ENCODE results near the gene ITPKA.

The ITPKA gene

DNA sequence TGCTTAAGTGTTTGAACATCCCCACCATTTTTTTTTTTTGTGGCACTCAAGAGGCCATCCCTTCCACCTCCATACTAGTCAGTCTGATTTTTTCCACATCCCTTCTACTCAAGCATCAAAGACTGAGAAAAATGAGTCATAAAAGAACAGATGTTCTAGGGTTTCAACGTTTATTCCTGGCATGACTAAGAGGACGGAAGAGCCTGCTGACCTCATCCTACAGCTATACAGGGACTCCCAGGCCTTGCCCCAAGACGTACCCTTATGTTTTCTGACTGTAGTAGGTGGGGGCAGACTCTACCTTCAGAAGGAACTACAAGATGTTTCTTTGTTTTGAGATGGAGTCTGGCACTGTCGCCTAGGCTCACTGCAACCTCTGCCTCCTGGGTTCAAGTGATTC lies 3.3 kb upstream of the ITPKA start:
- DNase-seq (ENCODE audit: low spot score): no peak

DNA sequence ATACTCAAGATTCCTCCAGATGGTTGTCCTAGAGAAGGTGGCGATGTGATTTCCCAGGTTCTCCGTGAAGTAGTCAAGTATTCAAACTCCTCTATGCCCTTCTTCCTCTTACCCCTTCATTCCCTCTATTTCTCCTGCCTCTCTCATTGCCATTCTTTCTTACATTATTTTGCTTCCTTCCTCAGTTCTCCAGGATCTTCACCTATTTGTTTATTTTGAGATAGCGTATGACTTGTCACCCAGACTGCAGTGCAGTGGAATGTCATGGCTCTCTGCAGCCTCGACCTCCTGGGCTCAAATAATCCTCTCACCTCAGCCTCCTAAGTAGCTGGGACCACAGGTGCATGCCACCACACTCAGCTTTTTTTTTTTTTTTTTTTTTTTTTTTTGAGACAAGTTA lies 1.8 kb upstream of the ITPKA start:
- DNase-seq (ENCODE audit: low spot score): no peak

DNA sequence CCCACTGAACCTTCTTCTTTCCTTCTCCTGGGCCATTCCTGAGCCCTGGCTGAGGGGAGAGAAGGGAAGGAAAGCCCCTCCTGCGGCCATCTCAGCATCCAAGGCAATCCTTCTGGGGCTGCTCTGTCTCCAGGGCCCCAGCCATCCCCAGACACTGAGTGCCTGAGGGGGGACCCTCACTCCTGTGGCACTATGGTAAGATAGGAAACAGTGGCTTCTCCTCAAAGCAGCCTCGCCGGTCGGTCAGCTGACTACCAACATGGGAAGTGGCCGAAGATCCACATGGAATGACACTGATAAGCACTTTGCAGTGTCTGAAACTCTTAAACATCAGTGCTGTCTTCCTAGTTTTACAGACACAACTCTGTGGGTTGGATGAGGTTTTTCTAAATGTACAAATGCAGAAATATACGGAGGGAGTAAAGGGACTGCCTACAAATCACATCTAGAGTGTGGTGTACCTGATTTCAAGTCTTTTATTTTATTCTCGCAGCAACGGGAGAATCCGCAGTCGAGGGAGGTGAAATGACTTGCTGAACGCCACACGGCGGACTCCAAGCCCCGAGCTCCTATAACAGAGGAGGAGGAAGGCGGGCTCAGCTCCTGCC lies 973 bp upstream of the ITPKA start:
- no peak for DNase-seq (ENCODE audit: low spot score)

DNA sequence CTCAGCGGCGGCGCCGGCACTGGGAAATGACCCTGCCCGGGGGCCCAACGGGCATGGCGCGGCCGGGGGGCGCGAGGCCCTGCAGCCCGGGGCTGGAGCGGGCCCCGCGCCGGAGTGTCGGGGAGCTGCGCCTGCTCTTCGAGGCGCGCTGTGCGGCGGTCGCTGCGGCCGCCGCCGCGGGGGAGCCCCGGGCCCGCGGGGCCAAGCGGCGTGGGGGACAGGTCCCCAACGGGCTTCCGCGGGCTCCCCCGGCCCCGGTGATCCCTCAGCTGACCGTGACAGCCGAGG lies 172 bp downstream of the ITPKA start:
- DNase-seq (ENCODE audit: low spot score): no peak

DNA sequence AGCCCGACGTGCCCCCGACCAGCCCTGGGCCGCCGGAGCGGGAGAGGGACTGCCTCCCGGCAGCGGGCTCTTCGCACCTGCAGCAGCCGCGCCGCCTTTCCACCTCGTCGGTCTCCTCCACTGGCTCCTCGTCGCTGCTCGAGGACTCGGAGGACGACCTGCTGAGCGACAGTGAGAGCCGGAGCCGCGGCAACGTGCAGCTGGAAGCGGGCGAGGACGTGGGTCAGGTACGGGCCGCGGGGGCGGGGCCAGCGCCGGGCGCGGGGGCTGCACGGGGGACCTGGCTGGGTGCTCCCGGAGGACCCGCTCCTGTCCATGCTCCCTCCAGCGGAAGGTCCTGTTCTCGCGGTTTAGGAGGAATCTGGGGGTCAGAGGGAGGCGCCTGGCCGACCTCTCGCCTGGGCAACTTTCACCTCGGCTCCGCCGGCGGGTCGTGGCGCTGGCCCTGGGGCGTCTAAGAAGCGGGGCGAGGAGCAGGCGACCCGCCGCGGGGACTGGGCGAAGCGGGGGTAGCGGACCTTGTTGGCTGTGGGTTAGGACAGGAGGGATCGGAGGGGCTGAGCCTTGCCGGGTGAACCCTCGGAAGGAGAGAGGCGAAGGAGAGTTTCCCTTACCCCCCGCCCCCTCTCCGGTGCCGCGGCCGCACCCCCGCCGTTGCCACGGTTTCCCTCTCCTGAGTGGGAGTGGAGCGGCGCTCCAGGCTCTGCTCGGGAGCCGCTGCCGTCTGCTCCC lies 682 bp downstream of the ITPKA start:
- no peak for DNase-seq (ENCODE audit: low spot score)

DNA sequence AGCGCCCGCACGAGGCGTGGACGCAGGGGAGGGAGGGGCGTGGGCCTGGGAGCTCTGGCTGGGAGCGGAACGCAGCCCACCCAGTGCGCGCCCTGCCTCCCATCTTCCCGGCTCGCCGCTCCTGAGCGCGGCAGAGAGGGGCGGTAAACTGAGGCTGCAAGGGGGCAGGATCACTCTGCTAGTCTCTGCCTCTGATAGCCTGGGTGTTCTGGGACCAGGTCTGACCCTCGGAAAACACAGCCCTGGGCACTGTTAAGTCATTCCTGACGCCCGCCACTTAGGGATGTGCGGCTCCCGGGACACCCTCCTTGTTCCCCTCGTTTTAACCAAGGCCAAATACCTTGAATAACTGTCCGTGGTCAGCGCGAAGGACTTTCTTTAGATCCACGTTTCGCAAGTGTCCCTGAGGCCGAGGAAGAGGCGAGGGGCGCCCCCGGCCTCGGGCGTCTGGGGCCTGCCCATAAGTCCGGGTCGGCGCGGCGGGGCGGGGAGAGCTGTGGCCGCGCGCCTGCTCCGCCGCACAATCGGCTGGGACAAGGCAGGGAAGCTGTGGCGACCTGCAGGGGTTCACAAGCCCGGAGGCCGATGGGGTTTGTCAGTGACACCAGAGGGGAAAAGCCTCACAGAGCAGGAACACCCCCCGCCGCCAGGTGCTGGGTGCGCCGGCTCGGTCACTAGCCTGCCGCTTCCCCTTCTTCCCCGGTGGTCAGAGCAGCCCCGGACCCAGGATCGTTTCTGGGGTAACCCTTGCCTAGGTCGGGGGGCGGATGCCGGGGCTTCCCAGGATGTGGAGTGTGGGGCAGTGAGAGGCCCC lies 1.5 kb downstream of the ITPKA start:
- no peak for DNase-seq (ENCODE audit: low spot score)

DNA sequence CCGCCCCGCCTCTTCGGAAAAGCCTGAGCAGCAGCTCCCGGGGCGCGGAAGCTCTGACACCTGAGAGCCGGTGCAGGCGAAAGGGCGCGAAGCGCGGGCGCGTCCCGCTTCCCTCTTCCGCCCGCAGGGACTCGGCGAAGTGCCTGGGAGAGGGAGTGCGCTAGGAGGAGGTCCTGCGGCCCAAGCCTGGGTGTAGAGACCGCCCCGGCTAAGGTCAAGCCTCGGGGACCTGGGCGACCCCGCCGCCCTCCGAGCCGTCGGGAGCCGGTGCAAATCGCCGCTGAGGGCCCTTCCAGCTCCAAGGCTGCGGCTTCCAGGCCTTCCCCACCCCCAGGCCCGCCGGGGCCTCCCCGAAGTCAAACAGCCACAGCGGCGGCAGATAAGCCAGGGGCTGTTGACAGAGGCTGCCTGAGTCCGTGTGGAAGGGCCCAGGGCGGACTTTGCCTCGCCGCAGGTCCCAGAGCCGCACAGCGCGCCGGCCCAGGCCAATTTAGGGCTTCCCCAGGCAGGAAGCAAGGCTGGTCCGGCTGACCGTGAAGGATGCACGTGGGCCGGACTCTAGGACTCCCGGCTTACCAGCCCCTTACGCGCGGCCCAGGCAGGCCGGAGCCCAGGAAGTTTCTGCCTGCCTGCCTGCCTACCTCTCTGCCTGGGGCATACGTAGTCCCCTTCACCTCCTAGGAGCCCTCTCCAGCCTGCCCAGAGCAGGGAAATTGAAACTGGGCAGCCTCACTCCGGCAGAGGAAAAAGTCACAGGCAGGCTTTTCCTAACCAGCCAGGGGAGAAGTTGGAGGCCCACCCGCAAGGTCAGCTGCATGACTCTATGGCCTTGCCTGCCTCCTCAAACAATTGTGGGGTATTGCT lies 2.3 kb downstream of the ITPKA start:
- DNase-seq (ENCODE audit: low spot score): no peak

DNA sequence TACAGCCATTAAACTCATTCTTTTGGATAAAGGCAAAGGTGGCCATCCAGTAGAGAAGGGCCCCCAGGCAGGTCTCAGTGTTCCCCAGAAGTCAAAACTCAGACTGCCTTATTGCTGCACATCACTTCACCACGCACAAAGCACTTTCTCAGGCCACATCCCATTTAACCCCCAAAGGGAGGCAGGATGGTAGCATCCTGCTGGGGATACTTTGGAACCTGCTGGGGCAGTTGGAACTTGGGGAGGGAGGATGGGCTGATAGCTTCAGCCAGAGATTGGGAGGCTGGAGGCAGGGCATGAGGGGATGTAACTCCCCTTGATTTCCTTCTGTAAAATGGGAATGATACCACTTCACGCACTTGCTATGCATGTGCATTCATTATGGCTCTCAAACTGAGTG lies 5.0 kb downstream of the ITPKA start:
- no peak for DNase-seq (ENCODE audit: low spot score)

DNA sequence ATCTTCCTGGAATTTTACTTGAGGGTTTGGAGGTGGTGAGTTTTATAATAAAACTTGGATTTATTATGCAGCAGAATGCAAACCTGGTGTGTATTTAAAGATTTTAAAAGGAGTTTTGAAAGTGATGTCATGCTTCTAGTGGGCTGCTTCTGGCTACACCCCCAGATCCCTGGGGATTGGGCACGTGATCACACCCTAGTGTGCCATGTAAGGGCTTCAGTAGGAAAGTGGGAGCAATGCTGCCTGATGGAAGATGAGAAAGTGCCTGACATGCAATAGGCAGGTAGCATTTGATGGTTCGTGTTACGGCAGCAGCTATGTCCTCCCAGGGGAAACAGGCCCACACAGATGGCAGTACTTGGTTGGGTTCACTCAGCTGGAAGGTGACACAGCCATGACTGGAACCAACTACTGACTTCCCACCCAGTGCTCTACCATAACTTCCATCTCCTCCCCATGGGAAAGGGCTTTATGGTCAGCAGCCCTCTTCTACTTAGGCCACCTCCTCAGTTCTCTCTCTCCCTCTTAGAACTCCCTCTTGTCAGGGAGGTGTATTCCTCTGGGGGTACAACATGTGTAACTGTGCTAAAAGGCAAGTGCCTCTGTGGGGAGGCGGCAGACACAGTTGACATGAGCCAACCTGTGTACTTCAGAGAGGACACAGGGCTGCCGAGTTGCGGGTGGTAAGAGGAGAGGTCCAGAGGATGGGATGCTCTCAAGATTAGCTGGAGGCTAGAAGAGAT lies 5.6 kb downstream of the ITPKA start:
- DNase-seq (ENCODE audit: low spot score): no peak

DNA sequence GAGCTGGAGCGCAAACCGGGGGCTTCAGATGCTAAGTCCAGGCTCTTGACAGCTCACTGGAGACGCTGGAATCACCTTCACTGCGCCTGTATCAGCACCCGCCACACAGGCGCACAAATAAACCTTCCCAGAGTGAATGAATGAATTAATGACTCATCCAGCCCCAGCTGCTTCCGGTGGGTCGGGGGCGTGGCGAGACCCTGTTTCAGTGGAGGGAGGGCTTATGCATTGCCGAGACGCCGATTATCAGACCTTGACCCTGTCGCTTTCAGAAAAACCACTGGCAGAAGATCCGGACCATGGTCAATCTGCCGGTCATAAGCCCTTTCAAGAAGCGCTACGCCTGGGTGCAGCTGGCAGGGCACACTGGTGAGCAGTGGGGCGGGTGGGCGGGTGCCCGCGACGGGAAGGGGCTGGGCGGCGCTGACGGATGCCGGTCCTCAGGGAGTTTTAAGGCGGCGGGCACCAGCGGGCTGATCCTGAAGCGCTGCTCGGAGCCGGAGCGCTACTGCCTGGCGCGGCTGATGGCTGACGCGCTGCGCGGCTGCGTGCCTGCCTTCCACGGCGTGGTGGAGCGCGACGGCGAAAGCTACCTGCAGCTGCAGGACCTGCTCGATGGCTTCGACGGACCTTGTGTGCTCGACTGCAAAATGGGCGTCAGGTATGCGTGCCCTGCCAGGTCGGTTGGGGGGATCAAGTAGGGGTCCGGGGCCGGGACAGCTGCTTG lies 7.7 kb downstream of the ITPKA start:
- no peak for DNase-seq (ENCODE audit: low spot score)

DNA sequence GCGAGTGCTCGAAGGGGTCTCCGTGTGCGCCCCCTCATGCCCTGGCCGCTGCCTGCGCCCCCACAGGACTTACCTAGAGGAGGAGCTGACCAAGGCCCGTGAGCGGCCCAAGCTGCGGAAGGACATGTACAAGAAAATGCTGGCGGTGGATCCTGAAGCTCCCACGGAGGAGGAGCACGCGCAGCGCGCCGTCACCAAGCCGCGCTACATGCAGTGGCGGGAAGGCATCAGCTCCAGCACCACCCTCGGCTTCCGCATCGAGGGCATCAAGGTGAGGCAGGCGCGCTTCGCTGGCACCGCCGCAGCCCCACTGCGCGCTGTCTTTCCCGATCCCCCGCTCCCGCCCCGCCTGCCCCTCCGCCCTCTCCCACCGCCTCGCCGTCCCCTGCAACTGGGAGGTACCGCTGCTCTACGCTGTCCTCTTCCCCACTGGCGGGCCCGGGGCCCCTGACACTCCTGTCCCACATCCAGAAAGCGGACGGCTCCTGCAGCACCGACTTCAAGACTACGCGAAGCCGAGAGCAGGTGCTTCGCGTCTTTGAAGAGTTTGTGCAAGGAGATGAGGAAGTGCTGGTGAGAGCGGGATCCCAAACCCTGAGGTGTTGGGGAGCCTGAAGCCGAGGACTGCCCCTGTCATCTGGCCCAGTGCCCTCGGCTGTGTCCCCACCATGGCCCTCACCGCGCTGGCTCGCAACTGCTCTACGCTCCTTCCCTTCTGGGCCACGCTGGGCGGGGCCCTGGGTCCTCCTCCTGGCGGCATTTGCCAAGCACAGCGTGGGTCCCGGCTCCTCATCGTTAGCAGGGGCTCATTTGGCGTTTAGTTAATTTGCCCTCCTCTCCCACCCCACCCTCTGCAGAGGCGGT lies 8.5 kb downstream of the ITPKA start:
- no peak for DNase-seq (ENCODE audit: low spot score)

DNA sequence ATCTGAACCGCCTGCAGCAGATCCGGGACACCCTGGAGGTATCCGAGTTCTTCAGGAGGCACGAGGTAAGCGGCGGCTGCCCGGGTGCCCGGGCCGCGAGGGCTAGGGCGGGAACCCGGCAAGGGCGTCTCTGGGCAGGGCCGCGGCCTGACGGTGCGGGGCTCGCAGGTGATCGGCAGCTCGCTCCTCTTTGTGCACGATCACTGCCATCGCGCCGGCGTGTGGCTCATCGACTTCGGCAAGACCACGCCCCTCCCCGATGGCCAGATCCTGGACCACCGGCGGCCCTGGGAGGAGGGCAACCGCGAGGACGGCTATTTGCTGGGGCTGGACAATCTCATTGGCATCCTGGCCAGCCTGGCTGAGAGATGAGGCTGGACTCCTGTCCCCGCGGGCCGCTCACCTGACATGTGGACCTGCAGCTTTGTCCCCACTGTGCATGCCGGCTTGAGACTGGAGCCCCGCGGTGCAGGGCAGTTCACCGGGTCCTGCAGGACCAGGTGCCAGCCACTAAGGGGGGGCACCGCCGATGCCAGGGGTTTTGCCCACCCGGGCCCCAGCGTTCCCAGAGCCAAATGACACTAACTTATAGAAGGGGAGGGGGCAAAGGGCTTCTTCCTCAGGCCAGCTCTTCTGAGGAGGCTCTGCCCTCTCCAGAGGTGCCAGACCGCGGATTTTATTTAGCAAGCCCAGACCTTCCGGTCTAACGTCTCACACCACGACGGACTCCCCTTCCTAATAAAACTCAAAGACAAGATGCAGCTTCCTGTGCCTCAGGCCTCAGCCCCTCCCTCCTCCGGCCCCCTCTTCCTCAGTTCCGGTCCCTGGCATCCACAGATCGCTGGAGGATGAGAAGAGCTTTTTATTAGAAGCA lies 9.4 kb downstream of the ITPKA start:
- DNase-seq (ENCODE audit: low spot score): no peak

DNA sequence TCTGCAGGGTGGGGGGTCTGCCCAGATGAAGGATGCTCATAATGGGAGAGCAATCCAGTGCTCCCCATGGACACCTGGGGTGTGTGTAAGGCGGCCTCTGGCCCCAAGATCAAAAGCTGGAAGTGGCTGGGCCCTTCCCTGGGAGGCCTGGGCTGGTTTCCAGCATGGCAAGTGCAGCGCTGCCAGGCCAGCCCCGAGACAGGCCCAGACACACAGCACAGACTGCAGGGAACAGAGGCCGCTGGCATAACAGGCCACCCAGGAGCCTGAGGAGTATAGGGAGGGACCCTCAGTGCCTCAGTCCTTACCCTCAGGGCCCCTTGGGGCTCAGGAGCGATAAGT lies 10.0 kb downstream of the ITPKA start:
- DNase-seq (ENCODE audit: low spot score): no peak

DNA sequence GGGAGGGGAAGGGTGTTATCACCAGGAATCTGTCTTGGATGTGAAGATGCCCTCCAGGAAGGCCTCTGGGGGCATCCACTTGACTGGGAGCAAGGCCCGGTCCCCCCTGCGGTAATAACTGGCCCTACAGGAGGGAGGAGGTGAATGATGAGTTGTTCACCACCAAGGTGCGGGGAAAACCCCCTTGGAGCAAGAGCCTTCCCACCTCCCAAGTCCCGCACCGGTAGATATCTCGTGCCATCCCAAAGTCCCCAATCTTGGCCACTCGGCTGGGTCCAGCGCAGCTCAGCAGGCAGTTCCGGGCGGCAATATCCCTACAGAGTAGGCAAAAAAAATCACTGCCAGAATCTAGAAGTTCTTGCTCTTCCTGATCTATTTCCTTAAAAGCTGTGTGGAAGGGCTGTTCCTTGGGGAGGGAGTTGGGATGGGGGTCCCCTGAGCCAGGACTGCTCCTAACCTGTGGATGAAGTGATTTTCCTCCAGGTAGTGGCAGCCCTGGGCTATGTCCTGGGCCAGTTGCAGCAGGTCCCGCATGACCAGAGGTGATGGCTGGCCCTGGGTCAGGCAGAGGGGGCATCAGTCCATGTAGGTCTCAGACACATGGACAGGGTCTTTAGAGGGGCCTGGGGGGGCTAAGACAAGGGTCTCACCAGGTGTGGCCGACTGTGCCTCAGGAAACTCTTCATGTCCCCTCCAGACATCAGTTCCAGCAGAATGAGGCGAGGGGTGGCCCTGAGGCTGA lies 11.2 kb downstream of the ITPKA start:
- no peak for DNase-seq (ENCODE audit: low spot score)

DNA sequence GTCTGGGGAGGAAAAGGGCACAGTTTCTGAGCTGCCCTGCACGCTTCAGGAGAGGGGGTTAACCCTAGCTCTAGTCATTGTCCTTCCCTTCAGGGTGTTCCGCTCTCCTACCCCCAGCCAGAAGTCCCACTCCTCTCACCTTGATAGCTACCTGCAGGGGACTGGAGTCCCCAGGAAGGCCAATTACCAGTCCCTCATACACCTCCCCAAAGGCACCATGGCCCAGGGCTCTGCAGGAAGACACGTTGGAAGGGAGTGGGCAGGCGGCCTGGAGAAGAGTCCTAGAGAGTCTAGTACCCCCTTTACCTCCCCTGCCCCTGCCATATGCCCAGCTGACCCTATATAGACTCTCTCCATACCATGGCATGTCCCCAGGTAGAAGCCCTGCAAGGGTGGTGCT lies 12.1 kb downstream of the ITPKA start:
- DNase-seq (ENCODE audit: low spot score): no peak

DNA sequence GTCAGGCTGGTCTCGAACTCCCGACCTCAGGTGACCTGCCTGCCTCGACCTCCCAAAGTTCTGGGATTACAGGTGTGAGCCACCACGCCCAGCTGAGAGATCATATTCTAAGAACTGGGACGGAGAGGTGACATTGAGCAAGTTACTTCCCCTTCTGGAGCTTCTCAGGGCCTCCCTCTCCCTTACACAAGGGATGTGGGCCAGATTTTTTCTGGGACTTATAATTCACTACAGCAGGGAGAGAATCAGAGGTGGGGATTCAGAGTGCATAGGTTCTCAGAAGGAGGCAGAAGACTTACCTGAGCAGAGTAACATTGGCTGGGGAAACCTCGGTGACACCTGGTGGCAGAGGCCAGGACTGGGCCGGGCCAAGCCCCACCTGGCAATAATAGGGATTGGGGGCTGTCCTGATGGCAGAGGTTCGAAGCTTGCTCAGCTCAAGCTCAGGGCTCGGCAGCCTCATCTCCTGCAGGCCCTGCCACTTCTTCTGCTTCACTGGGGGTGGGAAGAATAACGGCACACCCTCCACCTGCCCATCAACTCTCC lies 13.2 kb downstream of the ITPKA start:
- no peak for DNase-seq (ENCODE audit: low spot score)

DNA sequence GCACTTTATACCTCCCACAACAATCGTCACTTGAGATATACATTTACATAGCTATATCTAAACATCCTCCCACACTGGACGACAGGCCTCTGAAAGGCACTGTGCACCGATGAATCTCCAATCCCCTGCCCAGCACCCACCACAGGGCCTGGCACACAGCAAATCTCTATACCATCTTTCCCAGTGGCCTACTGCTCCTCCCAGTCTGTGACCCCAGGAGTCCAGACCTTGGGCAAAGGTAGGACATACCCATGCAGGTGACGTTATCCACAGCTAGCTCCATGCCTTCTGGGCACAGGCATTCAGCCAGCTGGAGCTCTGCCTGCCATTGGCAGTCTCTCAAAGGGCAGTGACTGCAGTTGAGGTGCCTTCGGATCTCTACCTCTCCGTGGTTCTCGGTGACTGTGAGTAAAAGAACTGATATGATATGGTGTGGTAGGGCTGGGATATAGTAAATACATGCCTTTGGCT lies 14.2 kb downstream of the ITPKA start:
- DNase-seq (ENCODE audit: low spot score): no peak

DNA sequence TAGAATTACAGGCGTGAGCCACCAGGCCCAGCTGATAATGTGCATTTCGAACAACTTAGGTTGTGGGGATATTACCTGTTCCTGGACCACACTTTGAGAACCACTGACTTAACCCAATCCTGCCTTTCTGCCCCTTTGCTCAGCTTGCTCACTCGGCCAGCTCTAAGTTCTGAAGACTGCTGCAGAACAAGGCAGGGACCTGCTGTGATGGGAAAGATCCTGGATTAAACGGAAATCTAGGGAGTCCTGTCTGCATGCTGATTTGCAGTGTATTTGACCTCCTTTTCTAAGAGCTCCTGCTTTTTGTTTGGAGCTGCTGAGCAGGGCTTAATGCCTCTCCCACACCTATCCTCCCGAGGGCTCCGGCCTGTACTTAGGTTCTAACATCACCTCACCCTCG lies 17.1 kb downstream of the ITPKA start:
- no peak for DNase-seq (ENCODE audit: low spot score)
